CD14-positive monocyte (primary cell): ENCODE results near the gene NUDT22. TPM values are rescaled to one million over a fixed set of nuclear protein-coding genes. Genes with fewer than 3 reads are reported as not detected.
A peak's percentile ranks its signal among the peaks of the same experiment; 100 is the strongest.

ENCODE experiments used
- DNase-seq, 3 donors: peaks; one replicate each; pipeline ENCODE4 v3.0.0-alpha.2; 2011 to 2022
- H2AFZ ChIP-seq: 2 replicates; pipeline ENCODE4 v1.6.0; 2012; ENCODE audit warnings: mild to moderate bottlenecking, low read depth, low read length, inconsistent platforms; ENCODE audit not compliant: insufficient read depth, poor library complexity, severe bottlenecking
- H3K27ac ChIP-seq, 2 donors: 1 replicate in 1 of 2; 2 replicates in 1 of 2; pipeline ENCODE4 v1.5.1; 2012 to 2013; ENCODE audit warnings: low read length in 2 of 2, control low read depth in 1 of 2, inconsistent platforms in 1 of 2, low read depth in 1 of 2, mild to moderate bottlenecking in 1 of 2
- H3K27me3 ChIP-seq, 2 donors: one replicate each; pipeline versions ENCODE4 v1.6.0 to v1.6.1; 2011 to 2013; ENCODE audit warnings: low read length in 2 of 2; ENCODE audit not compliant: control insufficient read depth in 2 of 2, insufficient read depth in 2 of 2
- H3K36me3 ChIP-seq, 2 donors: replicated peaks in 1 of 2; 1 replicate in 1 of 2; 2 replicates in 1 of 2; pipeline versions ENCODE4 v1.5.1 to v1.6.1; 2012 to 2013; ENCODE audit warnings: low read length in 2 of 2, control low read depth in 1 of 2, inconsistent platforms in 1 of 2, mild to moderate bottlenecking in 1 of 2; ENCODE audit not compliant: insufficient read depth in 2 of 2, control insufficient read depth in 1 of 2
- H3K4me1 ChIP-seq, 2 donors: 1 replicate in 1 of 2; 2 replicates in 1 of 2; pipeline versions ENCODE4 v1.5.1 to v1.6.1; 2012 to 2013; ENCODE audit warnings: low read length in 2 of 2, control low read depth in 1 of 2, inconsistent platforms in 1 of 2, mild to moderate bottlenecking in 1 of 2, moderate library complexity in 1 of 2; ENCODE audit not compliant: insufficient read depth in 2 of 2, control insufficient read depth in 1 of 2
- H3K4me2 ChIP-seq: replicated peaks from 2 replicates; pipeline ENCODE3; 2012; ENCODE audit warnings: low read length, moderate library complexity, mild to moderate bottlenecking; ENCODE audit not compliant: poor library complexity, severe bottlenecking; ENCODE audit errors: extremely low read depth
- H3K4me3 ChIP-seq, 3 experiments: fragments of 200-600 bp in 1 of 3; sonication (generic) in 1 of 3; replicated peaks in 1 of 3; 1 replicate in 2 of 3; 2 replicates in 1 of 3; pipeline ENCODE4 v1.5.1; 2011 to 2013; ENCODE audit warnings: low read length in 3 of 3, mild to moderate bottlenecking in 3 of 3, control low read depth in 2 of 3, low read depth in 2 of 3, inconsistent platforms in 1 of 3, moderate library complexity in 1 of 3
- H3K79me2 ChIP-seq: 2 replicates; pipeline ENCODE4 v1.6.0; 2012; ENCODE audit warnings: mild to moderate bottlenecking, control low read depth, inconsistent platforms, low read length, moderate library complexity; ENCODE audit not compliant: insufficient read depth
- H3K9ac ChIP-seq: 2 replicates; pipeline ENCODE4 v1.6.0; 2017; ENCODE audit warnings: low read length, mild to moderate bottlenecking; ENCODE audit not compliant: insufficient read depth, poor library complexity, severe bottlenecking
- H3K9me3 ChIP-seq, 2 donors: replicated peaks in 1 of 2; 1 replicate in 1 of 2; 2 replicates in 1 of 2; pipeline versions ENCODE4 v1.5.1 to v1.6.1; 2012 to 2013; ENCODE audit warnings: low read length in 2 of 2, control low read depth in 1 of 2; ENCODE audit not compliant: control insufficient read depth in 1 of 2, insufficient read depth in 1 of 2
- H4K20me1 ChIP-seq: 2 replicates; pipeline ENCODE4 v1.6.0; 2012; ENCODE audit warnings: mild to moderate bottlenecking, low read length, control low read depth, moderate library complexity; ENCODE audit not compliant: insufficient read depth
- H3K27ac Mint-ChIP-seq, 7 donors: one replicate each; pipeline ENCODE4 v1.8.0; 2020; ENCODE audit warnings: mild to moderate bottlenecking in 7 of 7, mixed read lengths in 7 of 7, moderate library complexity in 6 of 7, inconsistent platforms in 2 of 7
- H3K27me3 Mint-ChIP-seq, 3 donors: one replicate each; pipeline ENCODE4 v1.8.0; 2021 to 2022; ENCODE audit warnings: low read depth in 3 of 3, mild to moderate bottlenecking in 3 of 3, mixed read lengths in 3 of 3, moderate library complexity in 3 of 3, inconsistent platforms in 1 of 3
- H3K36me3 Mint-ChIP-seq, 2 donors: one replicate each; pipeline ENCODE4 v1.8.0; 2020; ENCODE audit warnings: mixed read lengths in 2 of 2, inconsistent platforms in 1 of 2, mild to moderate bottlenecking in 1 of 2
- H3K4me1 Mint-ChIP-seq: one replicate; pipeline ENCODE4 v1.8.0; 2020; ENCODE audit warnings: mild to moderate bottlenecking, mixed read lengths
- H3K4me3 Mint-ChIP-seq, 2 donors: one replicate each; pipeline ENCODE4 v1.8.0; 2020; ENCODE audit warnings: mild to moderate bottlenecking in 2 of 2, mixed read lengths in 2 of 2, moderate library complexity in 1 of 2
- H3K9me3 Mint-ChIP-seq, 7 donors: one replicate each; pipeline ENCODE4 v1.8.0; 2020 to 2022; ENCODE audit warnings: mixed read lengths in 7 of 7, mild to moderate bottlenecking in 6 of 7, moderate library complexity in 6 of 7, inconsistent platforms in 2 of 7
- WGBS: methylation state at CpG from one replicate; pipeline ENCODE4 v1.1.5; 2013; ENCODE audit warnings: missing lambda C conversion rate; ENCODE audit not compliant: insufficient coverage; 5-methylcytosine and 5-hydroxymethylcytosine counted together
- intact Hi-C, 2 donors: fragments of 100-400 bp; cut with micrococcal nuclease; formaldehyde crosslinking; loops; one replicate each; pipeline versions ENCODE4 v1.15.0 to v1.15.1; 2023
- polyA plus RNA-seq, 3 donors: library from polyadenylated mRNA; depleted of rRNA in 1 of 3; unstranded in 2 of 3; stranded (reverse) in 1 of 3; fragments of 300-500 nt in 2 of 3; fragments of >200 nt in 1 of 3; fragmentation: Illumina TruSeq in 2 of 3; gene quantifications; 1 replicate in 2 of 3; 2 replicates in 1 of 3; pipeline ENCODE4 v1.2.3, GENCODE V29; 2012 to 2021
- TF ChIP-seq, protein P1 (sequence below): fragments of 200-600 bp; IDR thresholded peaks from one replicate; pipeline ENCODE4 v1.8.0; 2022; ENCODE audit warnings: antibody characterized with exemption, mild to moderate bottlenecking

NUDT22 gene
- polyA plus RNA-seq, 3 donors = 47.9 to 86.1 (median 56.1) TPM

DNA sequence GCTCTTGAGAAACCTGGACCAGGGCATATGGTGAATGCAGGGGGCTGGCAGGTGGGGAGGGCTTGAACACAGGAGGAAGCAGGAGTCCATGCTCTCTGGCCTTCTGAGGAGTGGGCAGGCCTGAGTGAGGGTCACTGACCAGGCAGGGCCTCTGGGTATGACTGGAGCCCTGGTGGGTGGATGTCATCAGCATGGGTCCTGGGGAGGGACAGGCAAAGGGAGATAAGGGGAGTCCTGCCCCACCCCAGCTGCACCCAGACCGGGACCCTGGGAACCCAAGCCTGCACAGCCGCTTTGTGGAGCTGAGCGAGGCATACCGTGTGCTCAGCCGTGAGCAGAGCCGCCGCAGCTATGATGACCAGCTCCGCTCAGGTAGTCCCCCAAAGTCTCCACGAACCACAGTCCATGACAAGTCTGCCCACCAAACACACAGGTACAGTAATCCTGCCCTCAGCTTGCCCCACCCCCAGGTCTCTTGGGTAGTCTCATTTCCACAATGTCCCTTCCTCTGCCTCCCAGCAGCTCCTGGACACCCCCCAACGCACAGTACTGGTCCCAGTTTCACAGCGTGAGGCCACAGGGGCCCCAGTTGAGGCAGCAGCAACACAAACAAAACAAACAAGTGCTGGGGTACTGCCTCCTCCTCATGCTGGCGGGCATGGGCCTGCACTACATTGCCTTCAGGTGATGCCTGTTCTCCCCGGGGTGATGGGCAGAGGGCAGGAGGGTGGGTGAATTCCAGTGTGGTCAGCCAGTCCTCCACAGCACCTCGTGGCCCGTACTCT, 6.3 kb downstream of the NUDT22 start:
- Histone ChIP-seq H3K9me3 (no peaks in the 10 kb centered on the region), H3K27me3 (peaks cover 0 to 7% of the 10 kb centered on the region in 2 donors), H2AFZ (no peak overlapping the region), H3K79me2 (peaks cover 17% of the 10 kb centered on the region), H3K4me1 (peaks cover 41 to 62% of the 10 kb centered on the region in 2 donors), H3K9ac (no peak overlapping the region), H3K36me3 (no peaks in the 10 kb centered on the region), H3K27ac (no peak overlapping the region), H3K4me2 (no peak overlapping the region), H4K20me1 (no peaks in the 10 kb centered on the region), H3K4me3 (peak overlapping the region in 1 of 3 experiments; percentile 82)
- Mint-ChIP-seq H3K4me1 (peaks cover 47% of the 10 kb centered on the region), H3K27me3 (peaks cover 11 to 21% (median 17%) of the 10 kb centered on the region in 3 donors), H3K36me3 (peaks cover 11 to 32% of the 10 kb centered on the region in 2 donors), H3K4me3 (no peak overlapping the region), H3K27ac (peak overlapping the region in 1 of 7 donors; percentile 64), H3K9me3 (peaks cover 0 to 8% (median 2%) of the 10 kb centered on the region in 7 donors)
- 91% methylated on average over 15 of the region's 15 CpGs for WGBS
- no peak for DNase-seq
- TF ChIP-seq, protein P1, sequence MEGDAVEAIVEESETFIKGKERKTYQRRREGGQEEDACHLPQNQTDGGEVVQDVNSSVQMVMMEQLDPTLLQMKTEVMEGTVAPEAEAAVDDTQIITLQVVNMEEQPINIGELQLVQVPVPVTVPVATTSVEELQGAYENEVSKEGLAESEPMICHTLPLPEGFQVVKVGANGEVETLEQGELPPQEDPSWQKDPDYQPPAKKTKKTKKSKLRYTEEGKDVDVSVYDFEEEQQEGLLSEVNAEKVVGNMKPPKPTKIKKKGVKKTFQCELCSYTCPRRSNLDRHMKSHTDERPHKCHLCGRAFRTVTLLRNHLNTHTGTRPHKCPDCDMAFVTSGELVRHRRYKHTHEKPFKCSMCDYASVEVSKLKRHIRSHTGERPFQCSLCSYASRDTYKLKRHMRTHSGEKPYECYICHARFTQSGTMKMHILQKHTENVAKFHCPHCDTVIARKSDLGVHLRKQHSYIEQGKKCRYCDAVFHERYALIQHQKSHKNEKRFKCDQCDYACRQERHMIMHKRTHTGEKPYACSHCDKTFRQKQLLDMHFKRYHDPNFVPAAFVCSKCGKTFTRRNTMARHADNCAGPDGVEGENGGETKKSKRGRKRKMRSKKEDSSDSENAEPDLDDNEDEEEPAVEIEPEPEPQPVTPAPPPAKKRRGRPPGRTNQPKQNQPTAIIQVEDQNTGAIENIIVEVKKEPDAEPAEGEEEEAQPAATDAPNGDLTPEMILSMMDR = no peak
- intact Hi-C loops = no loop called here

DNA sequence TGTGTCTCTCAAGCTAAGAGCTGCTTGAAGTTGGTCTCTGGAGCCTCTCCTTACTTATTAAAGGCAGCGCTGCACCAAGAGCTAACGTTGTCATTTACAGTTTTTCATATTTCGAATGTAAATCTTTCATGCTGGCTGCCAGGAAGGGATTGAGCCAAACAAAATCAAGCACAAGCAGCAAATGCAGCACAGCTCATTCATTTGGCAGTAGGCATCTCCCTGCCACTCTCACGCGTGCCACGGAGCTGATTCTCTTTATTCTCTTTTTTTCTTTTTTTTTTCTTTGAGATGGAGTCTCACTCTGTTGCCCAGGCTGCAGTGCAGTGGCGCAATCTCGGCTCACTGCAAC, 6.9 kb downstream of the NUDT22 start:
- Histone ChIP-seq H3K4me1 (peaks cover 43 to 64% of the 10 kb centered on the region in 2 donors), H4K20me1 (no peaks in the 10 kb centered on the region), H3K79me2 (peaks cover 13% of the 10 kb centered on the region), H3K36me3 (no peaks in the 10 kb centered on the region), H2AFZ (no peak overlapping the region), H3K27ac (no peak overlapping the region), H3K27me3 (peaks cover 0 to 7% of the 10 kb centered on the region in 2 donors), H3K9me3 (no peaks in the 10 kb centered on the region), H3K4me3 (no peak overlapping the region), H3K9ac (no peak overlapping the region), H3K4me2 (no peak overlapping the region)
- DNase-seq = no peak
- H3K27ac Mint-ChIP-seq = no peak overlapping the region
- peaks cover 0 to 8% (median 2%) of the 10 kb centered on the region in 7 donors for H3K9me3 Mint-ChIP-seq
- H3K4me1 Mint-ChIP-seq = peaks cover 46% of the 10 kb centered on the region
- H3K36me3 Mint-ChIP-seq = peaks cover 14 to 32% of the 10 kb centered on the region in 2 donors
- intact Hi-C loops = no loop called here
- WGBS = 90% methylated on average over 5 of the region's 8 CpGs
- peaks cover 11 to 21% (median 16%) of the 10 kb centered on the region in 3 donors for H3K27me3 Mint-ChIP-seq
- TF ChIP-seq, protein P1 = no peak
- no peak overlapping the region for H3K4me3 Mint-ChIP-seq
